HG03175 (cell line): Measurements from ENCODE around the gene MCU.
"Not testable (repeated sequence)": the region's sequence is repeated elsewhere in the genome, so short reads cannot be mapped to it uniquely, and the experiment has no call there.

ENCODE experiments used
- ATAC-seq: cut with Tn5 transposase; IDR thresholded peaks from one replicate; pipeline ENCODE4 v1.9.1; 2021; ENCODE audit warnings: mild to moderate bottlenecking, moderate library complexity; ENCODE audit not compliant: unreplicated experiment

Gene MCU, protein sequence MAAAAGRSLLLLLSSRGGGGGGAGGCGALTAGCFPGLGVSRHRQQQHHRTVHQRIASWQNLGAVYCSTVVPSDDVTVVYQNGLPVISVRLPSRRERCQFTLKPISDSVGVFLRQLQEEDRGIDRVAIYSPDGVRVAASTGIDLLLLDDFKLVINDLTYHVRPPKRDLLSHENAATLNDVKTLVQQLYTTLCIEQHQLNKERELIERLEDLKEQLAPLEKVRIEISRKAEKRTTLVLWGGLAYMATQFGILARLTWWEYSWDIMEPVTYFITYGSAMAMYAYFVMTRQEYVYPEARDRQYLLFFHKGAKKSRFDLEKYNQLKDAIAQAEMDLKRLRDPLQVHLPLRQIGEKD

GRCh38 chr10:72691863-72692743, at the start of gene MCU:
MCU (plus strand) TSS chr10:72692143; CDS start chr10:72692152, 9 bp downstream.
- ATAC-seq: peak; percentile 96

DNA sequence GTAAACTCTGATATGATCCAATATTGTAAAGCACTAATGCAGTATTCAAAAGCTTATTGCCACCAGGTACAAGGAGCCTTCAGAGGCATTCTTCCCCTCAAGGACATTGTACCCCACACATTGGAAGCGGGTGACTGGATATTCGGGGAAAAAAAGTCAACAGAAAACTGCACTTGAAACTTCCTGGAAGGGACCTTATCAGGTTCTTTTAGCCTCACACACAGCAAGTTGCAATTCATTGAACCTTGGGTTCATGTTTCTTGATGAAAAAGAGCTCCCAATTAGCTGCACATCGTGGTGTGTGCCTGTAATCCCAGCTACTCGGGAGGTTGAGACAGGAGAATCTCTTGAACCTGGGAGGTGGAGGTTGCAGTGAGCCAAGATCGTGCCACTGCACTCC, 49.6 kb upstream of the MCU start:
- no peak for ATAC-seq

DNA sequence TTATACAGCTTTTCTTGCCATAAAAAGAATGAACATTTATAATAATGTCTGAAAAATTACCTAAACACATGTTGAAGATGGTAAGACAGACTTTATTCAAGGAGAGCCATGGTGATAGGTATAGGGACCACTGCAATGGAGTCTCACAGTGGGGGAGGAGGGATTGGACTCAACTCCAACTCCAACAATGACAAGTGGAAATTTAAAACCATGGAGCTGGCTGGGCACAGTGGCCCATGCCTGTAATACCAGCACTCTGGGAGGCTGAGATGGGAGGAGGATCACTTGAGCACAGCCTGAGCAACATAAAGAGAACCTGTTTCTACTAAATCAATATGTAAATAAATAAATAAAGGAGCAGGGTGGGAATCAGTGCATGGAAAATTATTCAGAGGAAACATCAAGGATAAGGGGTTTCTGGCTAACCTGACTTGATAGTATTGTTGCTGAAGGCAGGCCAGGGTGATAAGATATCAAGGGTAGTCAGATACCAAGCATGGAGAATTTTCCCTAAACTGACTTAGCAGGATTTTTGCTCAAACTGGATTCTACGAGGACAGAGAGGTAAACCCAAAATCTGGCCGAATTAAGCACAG, 46.6 kb upstream of the MCU start:
- ATAC-seq: no peak

- not testable (repeated sequence) for ATAC-seq
Observed at GRCh38 chr10:72646971-72647370, 45.0 kb upstream of the MCU start.

- no peak for ATAC-seq
Observed at GRCh38 chr10:72648301-72648700, 43.6 kb upstream of the MCU start.

DNA sequence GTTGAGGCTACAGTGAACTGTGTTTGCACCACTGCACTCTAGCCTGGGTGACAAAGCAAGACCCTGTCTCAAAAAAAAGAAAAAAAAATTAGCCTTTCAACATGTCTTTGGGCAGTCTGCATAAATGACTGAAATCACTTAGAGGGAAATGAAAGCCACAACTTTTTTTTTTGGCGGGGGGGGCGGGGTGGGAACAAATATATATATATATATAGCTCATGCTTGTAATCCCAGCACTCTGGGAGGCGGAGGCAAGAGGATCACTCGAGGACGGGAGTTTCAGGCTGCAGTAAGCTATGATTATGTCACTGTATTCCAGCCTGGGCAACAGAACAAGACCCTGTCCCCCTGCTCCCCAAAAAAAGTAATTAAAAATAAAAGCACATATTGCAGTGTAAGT, 42.7 kb upstream of the MCU start:
- ATAC-seq: no peak

DNA sequence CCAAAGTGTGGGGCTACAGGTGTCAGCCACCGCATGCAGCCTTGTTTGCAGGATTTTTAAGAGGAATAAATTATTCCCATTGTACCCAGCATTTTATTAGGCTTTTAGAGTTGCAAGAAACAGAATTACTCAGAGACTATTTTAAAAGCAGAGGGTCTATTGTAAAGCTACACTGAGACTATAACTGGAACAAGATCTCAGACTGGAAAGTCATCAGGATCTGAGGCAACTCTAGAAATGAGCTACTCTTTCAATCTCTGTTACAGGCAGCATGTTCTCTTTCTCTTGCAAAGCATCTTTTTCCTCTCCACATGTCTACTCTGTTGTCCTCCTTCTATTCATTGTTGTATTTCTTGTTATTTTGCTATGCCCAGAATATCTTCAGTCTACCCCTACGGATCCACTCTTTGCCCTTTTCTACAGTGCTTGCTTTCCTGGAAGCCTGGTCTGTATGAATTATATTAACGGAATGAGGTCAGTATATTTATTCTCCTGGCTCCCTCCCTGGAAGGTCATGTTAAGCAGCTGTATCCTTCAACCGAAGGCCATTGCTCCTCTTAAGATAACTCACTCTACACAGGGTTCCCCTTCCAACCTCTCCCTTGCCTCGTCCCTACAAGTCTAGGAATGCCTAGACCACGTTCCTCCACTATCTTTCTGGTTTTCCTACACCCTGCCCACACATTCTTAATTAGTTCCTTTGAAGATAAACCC, 38.4 kb upstream of the MCU start:
- no peak for ATAC-seq

GRCh38 chr10:72654720-72655119, 37.2 kb upstream of the MCU start:
- no peak for ATAC-seq

DNA sequence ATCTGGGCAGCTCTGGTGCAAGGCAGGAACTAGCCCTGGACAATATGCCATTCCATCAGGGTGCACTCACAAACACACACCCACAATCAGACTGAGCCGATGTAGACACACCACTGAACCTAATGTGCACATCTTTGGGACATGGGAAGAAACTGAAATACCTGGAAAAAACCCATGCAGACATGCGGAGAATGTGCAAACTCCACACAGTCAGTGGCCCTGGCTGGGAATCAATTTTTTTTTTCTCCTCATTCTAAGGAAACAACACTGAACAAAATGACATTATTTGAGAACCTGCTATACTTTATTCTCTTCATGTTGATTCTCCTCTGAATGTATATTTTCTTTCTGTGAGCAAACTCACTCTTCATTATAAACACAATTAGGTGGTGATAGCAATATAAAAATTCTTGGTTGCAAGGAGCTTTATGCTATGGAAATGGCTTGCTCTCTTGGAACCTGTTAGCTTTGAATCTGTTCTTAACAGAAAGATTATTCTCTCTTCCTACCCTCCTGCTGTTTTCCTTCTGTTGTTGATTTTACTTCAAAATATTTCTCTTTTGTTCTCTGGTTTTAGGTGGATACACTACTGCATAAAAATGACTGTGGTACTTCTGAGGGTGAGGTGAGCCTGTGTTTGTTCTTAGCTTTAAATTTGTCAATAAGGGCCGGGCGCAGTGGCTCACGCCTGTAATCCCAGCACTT, 33.1 kb upstream of the MCU start:
- ATAC-seq: no peak

DNA sequence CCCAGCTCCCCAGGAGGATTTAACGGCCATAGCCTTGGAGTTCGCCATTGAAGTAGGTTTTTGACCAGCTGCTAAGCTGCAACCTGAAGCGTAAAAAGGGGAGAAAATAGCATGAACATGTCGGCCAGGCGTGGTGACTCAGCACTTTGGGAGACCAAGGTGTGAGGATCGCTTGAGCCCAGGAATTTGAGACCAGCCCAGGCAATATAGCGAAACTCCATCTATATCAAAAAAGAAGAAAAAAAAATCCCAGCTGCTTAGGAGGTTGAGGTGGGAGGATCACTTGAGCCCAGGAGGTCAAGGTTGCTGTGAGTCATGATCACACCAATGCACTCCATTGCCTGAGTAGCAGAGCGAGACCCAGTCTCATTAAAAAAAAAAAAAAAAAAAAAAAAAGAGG, 32.2 kb upstream of the MCU start:
- no peak for ATAC-seq

DNA sequence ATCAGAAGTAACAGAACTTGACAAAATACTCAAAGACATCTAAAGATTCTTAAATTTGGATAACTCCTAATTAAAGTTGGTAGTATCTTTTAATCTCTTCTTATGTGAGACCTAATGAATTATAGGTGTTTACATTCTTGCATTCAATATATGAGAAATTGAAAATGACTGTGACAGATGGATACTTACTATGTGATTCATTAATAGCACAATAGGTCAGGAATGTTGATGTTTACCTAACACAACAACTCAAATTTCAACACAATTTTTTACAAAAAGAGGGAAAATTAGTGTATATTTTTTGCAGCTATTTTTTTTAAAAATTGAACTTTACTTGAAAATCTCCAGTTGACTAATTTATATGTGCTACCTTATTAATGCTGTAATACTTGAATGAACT, 31.7 kb upstream of the MCU start:
- no peak for ATAC-seq

DNA sequence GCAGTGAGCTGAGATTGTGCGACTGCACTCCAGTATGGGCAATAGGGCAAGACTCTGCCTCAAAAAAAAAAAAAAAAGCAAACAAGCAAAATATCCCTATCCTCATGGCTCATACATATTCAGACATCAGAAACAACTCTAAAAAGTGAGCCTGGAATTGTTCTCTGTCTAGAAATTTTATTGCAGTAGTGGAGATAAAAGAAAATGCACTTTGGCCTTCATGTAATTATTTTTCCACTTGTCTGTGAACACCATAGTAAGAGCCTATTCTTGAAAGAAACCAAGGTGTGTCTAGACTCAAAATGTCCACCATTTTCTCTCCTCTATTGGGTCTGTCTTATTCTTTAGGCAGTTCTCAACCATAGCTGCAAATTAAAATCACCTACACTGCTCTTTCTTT, 30.5 kb upstream of the MCU start:
- no peak for ATAC-seq

- no peak for ATAC-seq
Observed at GRCh38 chr10:72663971-72664370, 28.0 kb upstream of the MCU start.

- ATAC-seq: no peak
Observed at GRCh38 chr10:72665925-72666324, 26.0 kb upstream of the MCU start.

- ATAC-seq: no peak
Observed at GRCh38 chr10:72667207-72667864, 24.6 kb upstream of the MCU start.

DNA sequence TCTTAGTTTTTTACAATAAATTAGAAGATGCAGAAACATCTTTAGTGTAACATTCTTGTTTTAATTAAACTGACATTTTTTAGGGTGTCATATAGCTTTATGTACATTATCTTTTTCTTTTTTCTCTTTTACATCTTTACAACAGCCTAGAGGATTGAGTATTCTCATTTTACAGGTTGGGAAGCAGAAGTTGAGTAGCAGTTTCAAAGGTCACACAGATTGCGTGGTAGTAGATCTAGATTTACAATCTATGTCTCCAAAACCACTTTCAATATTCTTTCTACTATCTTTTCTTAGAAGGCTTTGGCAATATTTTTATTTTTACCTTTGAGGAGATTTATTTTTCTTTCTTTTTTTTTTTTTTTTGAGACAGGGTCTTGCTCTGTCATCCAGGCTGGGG, 18.7 kb upstream of the MCU start:
- no peak for ATAC-seq

DNA sequence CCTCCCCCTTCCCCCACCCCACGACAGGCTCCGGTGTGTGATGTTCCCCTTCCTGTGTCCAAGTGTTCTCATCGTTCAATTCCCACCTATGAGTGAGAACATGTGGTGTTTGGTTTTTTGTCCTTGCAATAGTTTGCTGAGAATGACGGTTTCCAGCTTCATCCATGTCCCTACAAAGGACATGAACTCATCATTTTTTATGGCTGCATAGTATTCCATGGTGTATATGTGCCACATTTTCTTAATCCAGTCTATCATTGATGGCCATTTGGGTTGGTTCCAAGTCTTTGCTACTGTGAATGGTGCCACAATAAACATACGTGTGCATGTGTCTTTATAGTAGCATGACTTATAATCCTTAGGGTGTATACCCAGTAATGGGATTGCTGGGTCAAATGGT, 17.8 kb upstream of the MCU start:
- ATAC-seq: not testable (repeated sequence)

DNA sequence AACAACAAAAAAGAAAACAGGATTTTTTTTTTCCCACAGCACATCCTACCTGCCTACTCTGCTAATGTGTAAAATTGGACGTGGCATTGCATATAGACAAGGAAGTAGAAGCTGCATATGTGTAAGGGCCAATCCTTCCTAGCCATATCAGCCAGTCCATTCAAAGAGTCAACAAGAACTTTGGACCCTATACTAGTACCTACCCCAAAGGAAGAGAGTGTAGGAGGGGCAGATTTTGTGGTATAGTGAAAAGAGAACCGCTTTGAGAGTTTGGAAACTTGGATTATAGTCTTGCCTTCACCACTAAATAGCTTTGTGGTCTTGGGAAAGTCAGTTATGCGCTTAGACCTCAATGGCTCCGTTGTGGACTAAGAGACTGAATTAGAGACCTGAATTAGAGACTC, 12.1 kb upstream of the MCU start:
- no peak for ATAC-seq

GRCh38 chr10:72682638-72683037, 9.3 kb upstream of the MCU start:
- ATAC-seq: no peak
